Vagina (tissue), 2 donors: ENCODE data around the gene CABLES2.
"Not testable (repeated sequence)": the region's sequence is repeated elsewhere in the genome, so short reads cannot be mapped to it uniquely, and the experiment has no call there.

ENCODE experiments used
- POLR2A ChIP-seq, 2 donors: fragments of 450-650 bp; IDR thresholded peaks; one replicate each; pipeline ENCODE4 v1.6.1; 2017; ENCODE audit warnings: antibody characterized with exemption in 2 of 2, mild to moderate bottlenecking in 2 of 2, moderate library complexity in 2 of 2
- TF ChIP-seq, protein P1 (sequence below), 3 experiments: fragments of 450-650 bp in 2 of 3; fragments of 200-600 bp in 1 of 3; sonication (generic) in 1 of 3; IDR thresholded peaks; one replicate each; pipeline ENCODE4 v1.5.1; 2017 to 2019; ENCODE audit warnings: antibody characterized with exemption in 3 of 3, mild to moderate bottlenecking in 2 of 3, moderate library complexity in 2 of 3

DNA sequence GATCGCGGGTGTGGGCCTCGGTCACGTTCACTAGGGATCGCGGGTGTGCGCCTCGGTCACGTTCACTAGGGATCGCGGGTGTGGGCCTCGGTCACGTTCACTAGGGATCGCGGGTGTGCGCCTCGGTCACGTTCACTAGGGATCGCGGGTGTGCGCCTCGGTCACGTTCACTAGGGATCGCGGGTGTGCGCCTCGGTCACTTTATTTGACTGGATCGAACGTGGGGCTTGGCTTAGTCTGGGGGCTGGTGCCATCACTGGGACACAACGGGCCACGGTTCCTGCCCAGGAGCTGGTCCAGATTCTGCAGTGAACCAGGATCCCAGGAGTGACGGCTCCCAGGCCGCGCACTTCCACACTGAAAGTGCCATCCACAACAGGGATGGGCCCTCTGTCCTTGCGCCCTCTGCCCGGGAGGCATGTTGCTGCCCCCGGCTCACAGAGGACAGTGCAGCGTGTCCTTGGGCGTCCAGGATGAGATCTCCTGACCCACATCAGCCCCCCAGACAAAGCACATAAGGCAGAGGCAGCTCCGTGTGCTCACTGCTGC is 33.4 kb downstream of the CABLES2 start:
- TF ChIP-seq POLR2A (IDR thresholded peaks at IDR 0.05) = not testable (repeated sequence)
- TF ChIP-seq, protein P1, sequence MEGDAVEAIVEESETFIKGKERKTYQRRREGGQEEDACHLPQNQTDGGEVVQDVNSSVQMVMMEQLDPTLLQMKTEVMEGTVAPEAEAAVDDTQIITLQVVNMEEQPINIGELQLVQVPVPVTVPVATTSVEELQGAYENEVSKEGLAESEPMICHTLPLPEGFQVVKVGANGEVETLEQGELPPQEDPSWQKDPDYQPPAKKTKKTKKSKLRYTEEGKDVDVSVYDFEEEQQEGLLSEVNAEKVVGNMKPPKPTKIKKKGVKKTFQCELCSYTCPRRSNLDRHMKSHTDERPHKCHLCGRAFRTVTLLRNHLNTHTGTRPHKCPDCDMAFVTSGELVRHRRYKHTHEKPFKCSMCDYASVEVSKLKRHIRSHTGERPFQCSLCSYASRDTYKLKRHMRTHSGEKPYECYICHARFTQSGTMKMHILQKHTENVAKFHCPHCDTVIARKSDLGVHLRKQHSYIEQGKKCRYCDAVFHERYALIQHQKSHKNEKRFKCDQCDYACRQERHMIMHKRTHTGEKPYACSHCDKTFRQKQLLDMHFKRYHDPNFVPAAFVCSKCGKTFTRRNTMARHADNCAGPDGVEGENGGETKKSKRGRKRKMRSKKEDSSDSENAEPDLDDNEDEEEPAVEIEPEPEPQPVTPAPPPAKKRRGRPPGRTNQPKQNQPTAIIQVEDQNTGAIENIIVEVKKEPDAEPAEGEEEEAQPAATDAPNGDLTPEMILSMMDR (IDR thresholded peaks at IDR 0.05) = not testable (repeated sequence)
